K562 (cell line): ENCODE measurements around the gene VIPR1. TPM values are rescaled to one million over a fixed set of nuclear protein-coding genes. Genes with fewer than 3 reads are reported as not detected.

Experiments used
- ATAC-seq: fragments of 200-7000 bp; cut with Tn5 transposase; 3 replicates; pipeline ENCODE4 v1.9.1; 2020; ENCODE audit warnings: moderate library complexity
- BruUV-seq: library from RNA; stranded (reverse); fragments of 400-500 nt; replicated peaks from 2 replicates; lab custom pipeline; 2021; lab: Mats Ljungman, UMichigan
- CTCF ChIA-PET: fragments of 300-600 bp; formaldehyde crosslinking; extraction: SDS; loops from one replicate; lab custom pipeline; 2021; ENCODE audit warnings: low intra/inter-chr PET ratio; lab: Yijun Ruan, JAX
- POLR2A ChIA-PET: fragments of 300-600, 350-650 bp; sonication (Branson Sonifier 250); formaldehyde crosslinking; extraction: SDS; loops from one replicate; lab custom pipeline; 2021; ENCODE audit warnings: antibody characterized with exemption, inconsistent platforms; lab: Yijun Ruan, JAX
- DNase-seq, 4 experiments: peaks; one replicate each; pipeline versions ENCODE4 v3.0.0 to v3.0.0-alpha.2; 2011 to 2018; ENCODE audit warnings: low spot score in 3 of 4, mixed read lengths in 3 of 4; ENCODE audit errors: extremely low read depth in 1 of 4
- FAIRE-seq: peaks from 2 replicates; lab custom pipeline; 2011; peaks lifted over from hg19 to GRCh38; lab: Jason Lieb, UNC
- H2AFZ ChIP-seq: 2 replicates; pipeline ENCODE4 v1.6.0; 2011; ENCODE audit warnings: low read depth, low read length, control low read depth, inconsistent platforms
- H3K27ac ChIP-seq: fragments of 200-600 bp; 3 replicates; pipeline ENCODE4 v1.8.0; 2011; ENCODE audit warnings: low read depth, mild to moderate bottlenecking, control low read depth, inconsistent platforms, low read length, moderate library complexity, mixed read lengths; ENCODE audit errors: extremely low read depth
- H3K27me3 ChIP-seq, 2 experiments: fragments of 300-600 bp in 1 of 2; 2 replicates in 1 of 2; 3 replicates in 1 of 2; pipeline versions ENCODE4 v1.6.0 to v1.8.0; 2011; ENCODE audit warnings: inconsistent platforms in 2 of 2, low read length in 2 of 2, mild to moderate bottlenecking in 1 of 2, mixed read lengths in 1 of 2, moderate library complexity in 1 of 2; ENCODE audit not compliant: control insufficient read depth in 2 of 2, insufficient read depth in 2 of 2
- H3K36me3 ChIP-seq: fragments of 300-600 bp; 3 replicates; pipeline ENCODE4 v1.8.0; 2011; ENCODE audit warnings: mild to moderate bottlenecking, low read length, inconsistent platforms; ENCODE audit not compliant: control insufficient read depth, insufficient read depth
- H3K4me1 ChIP-seq, 2 experiments: fragments of 200-600 bp in 1 of 2; replicated peaks in 1 of 2; 2 replicates in 1 of 2; 3 replicates in 1 of 2; pipeline versions ENCODE4 v1.5.1 to v1.8.0; 2011; ENCODE audit warnings: inconsistent platforms in 2 of 2, low read length in 2 of 2, mild to moderate bottlenecking in 1 of 2, mixed read lengths in 1 of 2, moderate library complexity in 1 of 2; ENCODE audit not compliant: control insufficient read depth in 2 of 2, insufficient read depth in 2 of 2
- H3K4me2 ChIP-seq: 2 replicates; pipeline ENCODE4 v1.6.1; 2011; ENCODE audit warnings: low read length, control low read depth, inconsistent platforms, mixed read lengths; ENCODE audit not compliant: insufficient read depth
- H3K4me3 ChIP-seq: fragments of 200-600 bp; sonication (generic), shearing (Covaris generic); 2 replicates; pipeline ENCODE4 v1.5.1; 2016; ENCODE audit warnings: control low read depth, inconsistent platforms
- H3K79me2 ChIP-seq: fragments of 200-600 bp; 3 replicates; pipeline ENCODE4 v1.8.0; 2011; ENCODE audit warnings: low read length, inconsistent platforms; ENCODE audit not compliant: control insufficient read depth, insufficient read depth
- H3K9ac ChIP-seq, 2 experiments: 2 replicates each; pipeline versions ENCODE4 v1.6.0 to v1.6.1; 2011; ENCODE audit warnings: low read depth in 2 of 2, low read length in 2 of 2, control low read depth in 1 of 2, inconsistent platforms in 1 of 2, mild to moderate bottlenecking in 1 of 2, mixed read lengths in 1 of 2; ENCODE audit not compliant: insufficient read depth in 1 of 2
- H3K9me1 ChIP-seq: one replicate; pipeline ENCODE4 v1.6.0; 2011; ENCODE audit warnings: inconsistent platforms, mild to moderate bottlenecking, low read length, moderate library complexity; ENCODE audit not compliant: control insufficient read depth, insufficient read depth
- H3K9me3 ChIP-seq: replicated peaks from 2 replicates; pipeline ENCODE4 v1.5.1; 2011; ENCODE audit warnings: low read depth, low read length, inconsistent platforms; ENCODE audit not compliant: control insufficient read depth, insufficient read depth
- H4K20me1 ChIP-seq: replicated peaks from 2 replicates; pipeline ENCODE4 v1.6.1; 2011; ENCODE audit warnings: low read length, inconsistent platforms, mixed read lengths; ENCODE audit not compliant: control insufficient read depth, insufficient read depth
- ADNP ChIP-seq: fragments of 200-800 bp; sonication (Bioruptor generic); IDR thresholded peaks from 2 replicates; pipeline ENCODE4 v1.6.1; 2016; ENCODE audit warnings: missing genetic modification characterization, missing compliant biosample characterization
- CBX5 ChIP-seq: IDR thresholded peaks from 2 replicates; pipeline ENCODE4 v1.6.1; 2014; ENCODE audit warnings: low read depth, borderline replicate concordance
- HDAC3 ChIP-seq: fragments of 450-650 bp; IDR thresholded peaks from 2 replicates; pipeline ENCODE4 v1.6.1; 2018; ENCODE audit warnings: borderline replicate concordance, mild to moderate bottlenecking, moderate library complexity; ENCODE audit not compliant: partially characterized antibody
- KAT8 ChIP-seq: fragments of 450-650 bp; IDR thresholded peaks from 2 replicates; pipeline ENCODE4 v1.6.1; 2016; ENCODE audit warnings: low read depth, mild to moderate bottlenecking
- MED1 ChIP-seq: sonication (generic); formaldehyde crosslinking; IDR thresholded peaks from 2 replicates; pipeline ENCODE4 v1.8.1; 2023; ENCODE audit warnings: missing genetic modification reagents, borderline replicate concordance
- SFPQ ChIP-seq: fragments of 200-400 bp; formaldehyde crosslinking; IDR thresholded peaks from 2 replicates; pipeline ENCODE4 v1.6.1; 2017; ENCODE audit warnings: mild to moderate bottlenecking, low read depth, low read length, moderate library complexity
- SRSF1 ChIP-seq: fragments of 200-400 bp; formaldehyde crosslinking; IDR thresholded peaks from 2 replicates; pipeline ENCODE4 v1.6.1; 2017; ENCODE audit warnings: mild to moderate bottlenecking, low read depth, low read length, moderate library complexity
- ZNF121 ChIP-seq: sonication (generic); formaldehyde crosslinking; conservative IDR thresholded peaks from 2 replicates; pipeline ENCODE4 v1.8.0; 2022; ENCODE audit warnings: missing genetic modification reagents
- ZNF140 ChIP-seq: fragments of 250-450 bp; sonication (Bioruptor Pico); IDR thresholded peaks from 2 replicates; pipeline ENCODE4 v1.8.0; 2021; ENCODE audit warnings: moderate library complexity, mild to moderate bottlenecking, inconsistent platforms
- WGBS: fragments of 100-300 bp; shearing (Covaris generic); methylation state at CpG from one replicate; pipeline ENCODE4 v1.1.6; 2016; ENCODE audit warnings: low coverage, mixed read lengths; ENCODE audit not compliant: insufficient coverage; ENCODE audit errors: missing lambda C conversion rate; 5-methylcytosine and 5-hydroxymethylcytosine counted together
- in situ Hi-C: fragments of 300-500 bp; cut with MboI; formaldehyde crosslinking; loops from 4 replicates; pipeline ENCODE4 v1.15.0; 2018; ENCODE audit warnings: inconsistent platforms, mixed read lengths
- intact Hi-C: fragments of 100-400 bp; cut with micrococcal nuclease; formaldehyde crosslinking; loops from 2 replicates; pipeline ENCODE4 v1.14.2; 2022
- polyA plus RNA-seq, 8 experiments: library from polyadenylated mRNA; depleted of rRNA in 4 of 8; stranded (reverse) in 5 of 8; unstranded in 3 of 8; fragments of >200 nt; fragmentation: Nextera tagmentation in 2 of 8; fragmentation: Illumina TruSeq in 1 of 8; extraction: Ambion mirVana in 2 of 8; extraction: Trizol in 1 of 8; gene quantifications; 2 replicates each; pipeline versions ENCODE4 v1.2.1 to v1.2.3, GENCODE V29; 2011 to 2014; ENCODE audit warnings: inconsistent platforms in 1 of 8, missing spikeins in 1 of 8
- total RNA-seq, 7 experiments: library from RNA; depleted of rRNA in 6 of 7; stranded (reverse); fragments of >200 nt in 6 of 7; fragmentation: Illumina TruSeq in 2 of 7; extraction: Trizol in 2 of 7; gene quantifications; 2 replicates each; pipeline versions ENCODE4 v1.2.1 to v1.2.3, GENCODE V29; 2011 to 2021; ENCODE audit warnings: low replicate concordance in 1 of 7

VIPR1 gene
- total and polyA plus RNA-seq, 9 of the 15 experiments (the other 6 are each of a cell fraction or from before 2014, with no cell fraction given): 0.04 to 0.38 (median 0.12) TPM; not detected in 3

- Histone ChIP-seq H3K9me3 (no peaks in the 10 kb centered on the region), H3K27ac (no peak overlapping the region), H3K4me1 (peaks cover 0 to under 1% of the 10 kb centered on the region in 2 experiments; a peak in 1 of 5 replicates), H3K4me3 (no peak overlapping the region), H4K20me1 (no peaks in the 10 kb centered on the region; the same call in 1 of the 2 replicates), H3K27me3 (peaks cover 2 to 43% of the 10 kb centered on the region in 2 experiments; a peak in 4 of 5 replicates), H3K4me2 (no peak overlapping the region), H3K79me2 (no peaks in the 10 kb centered on the region), H3K9ac (no peak overlapping the region), H3K36me3 (no peaks in the 10 kb centered on the region), H3K9me1 (no peaks in the 10 kb centered on the region), H2AFZ (no peak overlapping the region)
- in situ Hi-C loops: no loop called here
- ATAC-seq (no peak), DNase-seq (no peak), FAIRE-seq (no peak)
- POLR2A ChIA-PET: interaction anchor here (0.7 kb wide), 1 partner anchor 131 kb away, joined by 3 read pairs; no protein-coding TSS in a partner anchor
- BruUV-seq: no TSS peak
- 0% methylated on average over 4 of the region's 4 CpGs for WGBS
- CTCF ChIA-PET: no interaction called here
- TF ChIP-seq HDAC3: no peak
- TF ChIP-seq ZNF121 (CRISPR knock-in tag): no peak
- no peak for TF ChIP-seq CBX5
- no peak for TF ChIP-seq SFPQ
- no peak for TF ChIP-seq MED1 (CRISPR knock-in tag)
- TF ChIP-seq ADNP: no peak
- TF ChIP-seq ZNF140 (CRISPR knock-in tag): no peak
- TF ChIP-seq KAT8: no peak
- no peak for TF ChIP-seq SRSF1
- intact Hi-C loops: no loop called here
These were observed 17.9 kb downstream of the VIPR1 start for GRCh38 chr3:42520336-42520735.
